ENCODE measurements around the gene DELE1. TPM values are rescaled to one million over a fixed set of nuclear protein-coding genes. Genes with fewer than 3 reads are reported as not detected.

Gene DELE1
- total RNA-seq, 1 experiment from 2014 or later = 124 TPM

DNA sequence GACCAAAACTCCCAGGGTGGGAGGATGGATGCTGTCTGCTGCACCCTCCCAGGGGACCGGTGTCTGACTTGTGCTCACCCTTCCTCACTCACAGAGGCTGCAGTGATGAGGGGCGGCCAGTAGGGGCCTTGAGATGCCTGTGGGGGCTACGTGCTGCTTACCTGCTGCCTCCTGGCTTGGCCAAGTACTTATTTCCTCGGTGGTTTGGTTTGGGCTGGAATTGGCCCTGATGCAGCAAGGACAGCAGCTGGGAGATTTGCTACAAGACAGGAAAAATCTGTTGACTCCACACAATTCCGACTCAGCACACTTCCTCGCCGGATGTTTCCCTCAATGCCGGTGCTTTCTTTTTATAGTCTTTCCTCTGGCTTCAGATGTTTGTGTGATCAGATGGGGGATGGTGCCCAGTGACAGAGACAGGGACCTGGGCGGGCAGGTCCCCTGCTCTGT is 27.7 kb downstream of the DELE1 start:
- Histone ChIP-seq H4K20me1 (ENCODE audit: insufficient read depth, low read depth, low read length) (no peaks in the 10 kb centered on the region), H3K9me2 (replicated peaks; ENCODE audit: insufficient read depth, low read length) (no peaks in the 10 kb centered on the region), H3K4me2 (ENCODE audit: low read depth, low read length, poor library complexity, severe bottlenecking) (no peak overlapping the region), H3K27me3 (ENCODE audit: low read length) (no peaks in the 10 kb centered on the region), H3K79me2 (ENCODE audit: low read length) (no peaks in the 10 kb centered on the region), H3K36me3 (ENCODE audit: insufficient read depth, low read length) (no peaks in the 10 kb centered on the region), H3K27ac (ENCODE audit: low read length) (no peak overlapping the region), H3K9me3 (ENCODE audit: low read length) (no peaks in the 10 kb centered on the region), H3K4me3 (ENCODE audit: low read length) (no peak overlapping the region), H2AFZ (ENCODE audit: low read length) (no peak overlapping the region), H3K9ac (ENCODE audit: low read length) (no peak overlapping the region), H3K4me1 (ENCODE audit: low read length) (peaks cover 8% of the 10 kb centered on the region)
- peak; percentile 80 for DNase-seq

DNA sequence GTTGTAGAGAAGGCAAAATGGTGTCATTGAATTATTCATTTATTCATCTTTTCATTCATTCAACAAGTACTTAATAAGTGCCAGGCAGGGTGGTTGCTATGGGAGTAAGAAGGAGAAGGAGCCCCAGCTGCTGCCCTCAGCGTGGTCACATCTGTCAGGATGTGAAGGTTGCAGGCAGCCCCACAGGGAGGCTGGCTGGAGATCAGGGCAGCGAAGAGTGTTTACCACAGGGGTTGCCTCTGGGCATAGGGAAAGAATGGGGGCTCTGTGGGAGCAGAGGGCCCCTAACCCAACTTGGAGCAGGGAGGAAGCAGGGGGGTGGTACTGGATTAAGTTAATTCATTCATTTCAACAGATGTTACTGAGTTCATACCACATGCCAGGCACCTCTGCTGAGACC is 28.3 kb downstream of the DELE1 start:
- H3K9me3 ChIP-seq (ENCODE audit: low read length) = no peaks in the 10 kb centered on the region
- H3K9me2 ChIP-seq (replicated peaks; ENCODE audit: insufficient read depth, low read length) = no peaks in the 10 kb centered on the region
- DNase-seq = no peak
- H3K9ac ChIP-seq (ENCODE audit: low read length) = no peak overlapping the region
- H2AFZ ChIP-seq (ENCODE audit: low read length) = no peak overlapping the region
- H3K4me1 ChIP-seq (ENCODE audit: low read length) = peaks cover 8% of the 10 kb centered on the region
- no peak overlapping the region for H3K4me3 ChIP-seq (ENCODE audit: low read length)
- no peak overlapping the region for H3K4me2 ChIP-seq (ENCODE audit: low read depth, low read length, poor library complexity, severe bottlenecking)
- no peak overlapping the region for H3K27ac ChIP-seq (ENCODE audit: low read length)
- H3K79me2 ChIP-seq (ENCODE audit: low read length) = no peaks in the 10 kb centered on the region
- H3K27me3 ChIP-seq (ENCODE audit: low read length) = no peaks in the 10 kb centered on the region
- H4K20me1 ChIP-seq (ENCODE audit: insufficient read depth, low read depth, low read length) = no peaks in the 10 kb centered on the region
- no peaks in the 10 kb centered on the region for H3K36me3 ChIP-seq (ENCODE audit: insufficient read depth, low read length)

DNA sequence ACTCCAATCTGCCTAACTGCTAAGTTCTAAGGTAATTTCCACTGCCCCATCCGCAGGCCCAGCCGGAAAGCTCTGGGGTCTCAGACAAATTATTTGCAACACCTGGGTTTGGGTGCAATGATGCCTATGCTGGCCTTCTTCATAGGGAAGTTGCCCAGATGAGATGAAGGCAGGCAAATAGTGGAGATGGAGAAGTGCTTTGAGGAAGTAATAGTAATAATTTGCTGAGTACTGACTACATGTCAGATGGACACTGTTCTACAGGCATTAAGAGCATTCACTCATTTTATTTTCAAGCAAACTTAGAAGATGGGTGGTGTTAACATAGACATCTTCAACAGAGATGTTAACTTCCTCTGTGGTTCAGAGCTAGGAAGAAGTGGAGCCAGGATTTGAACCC is 30.5 kb downstream of the DELE1 start:
- H3K4me1 ChIP-seq (ENCODE audit: low read length) = peaks cover 8% of the 10 kb centered on the region
- H2AFZ ChIP-seq (ENCODE audit: low read length) = no peak overlapping the region
- H3K4me2 ChIP-seq (ENCODE audit: low read depth, low read length, poor library complexity, severe bottlenecking) = no peak overlapping the region
- no peak overlapping the region for H3K9ac ChIP-seq (ENCODE audit: low read length)
- no peak overlapping the region for H3K4me3 ChIP-seq (ENCODE audit: low read length)
- no peaks in the 10 kb centered on the region for H3K79me2 ChIP-seq (ENCODE audit: low read length)
- no peaks in the 10 kb centered on the region for H4K20me1 ChIP-seq (ENCODE audit: insufficient read depth, low read depth, low read length)
- H3K27me3 ChIP-seq (ENCODE audit: low read length) = no peaks in the 10 kb centered on the region
- no peak overlapping the region for H3K27ac ChIP-seq (ENCODE audit: low read length)
- H3K36me3 ChIP-seq (ENCODE audit: insufficient read depth, low read length) = no peaks in the 10 kb centered on the region
- no peaks in the 10 kb centered on the region for H3K9me3 ChIP-seq (ENCODE audit: low read length)
- DNase-seq = no peak
- H3K9me2 ChIP-seq (replicated peaks; ENCODE audit: insufficient read depth, low read length) = no peaks in the 10 kb centered on the region

- Histone ChIP-seq H3K79me2 (ENCODE audit: low read length) (no peaks in the 10 kb centered on the region), H2AFZ (ENCODE audit: low read length) (no peak overlapping the region), H3K9me2 (replicated peaks; ENCODE audit: insufficient read depth, low read length) (no peaks in the 10 kb centered on the region), H3K4me3 (ENCODE audit: low read length) (no peak overlapping the region), H3K4me1 (ENCODE audit: low read length) (peaks cover 21% of the 10 kb centered on the region), H4K20me1 (ENCODE audit: insufficient read depth, low read depth, low read length) (no peaks in the 10 kb centered on the region), H3K9ac (ENCODE audit: low read length) (no peak overlapping the region), H3K27me3 (ENCODE audit: low read length) (no peaks in the 10 kb centered on the region), H3K4me2 (ENCODE audit: low read depth, low read length, poor library complexity, severe bottlenecking) (no peak overlapping the region), H3K36me3 (ENCODE audit: insufficient read depth, low read length) (no peaks in the 10 kb centered on the region), H3K27ac (ENCODE audit: low read length) (no peak overlapping the region), H3K9me3 (ENCODE audit: low read length) (no peaks in the 10 kb centered on the region)
- no peak for DNase-seq
Observed at GRCh38 chr5:141957367-141957996, 33.8 kb downstream of the DELE1 start.

GRCh38 chr5:141958113-141958512 is 34.4 kb downstream of the DELE1 start, which contains the start of gene PCDH12:
Gene PCDH12, minus strand, starts transcription at chr5:141958202. Its CDS starts 351 bp downstream, at chr5:141957851.
- no peak within 1 kb of the TSS for H3K9ac ChIP-seq (ENCODE audit: low read length)
- no peaks in the 10 kb centered on the region for H4K20me1 ChIP-seq (ENCODE audit: insufficient read depth, low read depth, low read length)
- peaks cover 21% of the 10 kb centered on the region for H3K4me1 ChIP-seq (ENCODE audit: low read length)
- no peaks in the 10 kb centered on the region for H3K79me2 ChIP-seq (ENCODE audit: low read length)
- H3K4me2 ChIP-seq (ENCODE audit: low read depth, low read length, poor library complexity, severe bottlenecking) = no peak within 1 kb of the TSS
- H3K4me3 ChIP-seq (ENCODE audit: low read length) = no peak within 1 kb of the TSS
- H3K27ac ChIP-seq (ENCODE audit: low read length) = no peak within 1 kb of the TSS
- no peaks in the 10 kb centered on the region for H3K9me3 ChIP-seq (ENCODE audit: low read length)
- H2AFZ ChIP-seq (ENCODE audit: low read length) = no peak within 1 kb of the TSS
- DNase-seq = no peak
- H3K9me2 ChIP-seq (replicated peaks; ENCODE audit: insufficient read depth, low read length) = no peaks in the 10 kb centered on the region
- H3K36me3 ChIP-seq (ENCODE audit: insufficient read depth, low read length) = no peaks in the 10 kb centered on the region
- H3K27me3 ChIP-seq (ENCODE audit: low read length) = no peaks in the 10 kb centered on the region

GRCh38 chr5:141958546-141959172 is 35.0 kb downstream of the DELE1 start:
- no peak for DNase-seq
- Histone ChIP-seq H3K4me2 (ENCODE audit: low read depth, low read length, poor library complexity, severe bottlenecking) (no peak overlapping the region), H3K27ac (ENCODE audit: low read length) (no peak overlapping the region), H4K20me1 (ENCODE audit: insufficient read depth, low read depth, low read length) (no peaks in the 10 kb centered on the region), H3K4me1 (ENCODE audit: low read length) (peaks cover 21% of the 10 kb centered on the region), H3K9me3 (ENCODE audit: low read length) (no peaks in the 10 kb centered on the region), H2AFZ (ENCODE audit: low read length) (no peak overlapping the region), H3K9ac (ENCODE audit: low read length) (no peak overlapping the region), H3K36me3 (ENCODE audit: insufficient read depth, low read length) (no peaks in the 10 kb centered on the region), H3K79me2 (ENCODE audit: low read length) (no peaks in the 10 kb centered on the region), H3K9me2 (replicated peaks; ENCODE audit: insufficient read depth, low read length) (no peaks in the 10 kb centered on the region), H3K4me3 (ENCODE audit: low read length) (no peak overlapping the region), H3K27me3 (ENCODE audit: low read length) (no peaks in the 10 kb centered on the region)

GRCh38 chr5:141960018-141960417 is 36.3 kb downstream of the DELE1 start:
- Histone ChIP-seq H3K9me2 (replicated peaks; ENCODE audit: insufficient read depth, low read length) (no peaks in the 10 kb centered on the region), H3K27me3 (ENCODE audit: low read length) (no peaks in the 10 kb centered on the region), H3K9me3 (ENCODE audit: low read length) (no peaks in the 10 kb centered on the region), H3K9ac (ENCODE audit: low read length) (no peak overlapping the region), H4K20me1 (ENCODE audit: insufficient read depth, low read depth, low read length) (no peaks in the 10 kb centered on the region), H3K79me2 (ENCODE audit: low read length) (no peaks in the 10 kb centered on the region), H3K4me3 (ENCODE audit: low read length) (no peak overlapping the region), H3K27ac (ENCODE audit: low read length) (no peak overlapping the region), H3K4me2 (ENCODE audit: low read depth, low read length, poor library complexity, severe bottlenecking) (no peak overlapping the region), H3K36me3 (ENCODE audit: insufficient read depth, low read length) (no peaks in the 10 kb centered on the region), H2AFZ (ENCODE audit: low read length) (no peak overlapping the region), H3K4me1 (ENCODE audit: low read length) (peaks cover 13% of the 10 kb centered on the region)
- peak; percentile 62 for DNase-seq

DNA sequence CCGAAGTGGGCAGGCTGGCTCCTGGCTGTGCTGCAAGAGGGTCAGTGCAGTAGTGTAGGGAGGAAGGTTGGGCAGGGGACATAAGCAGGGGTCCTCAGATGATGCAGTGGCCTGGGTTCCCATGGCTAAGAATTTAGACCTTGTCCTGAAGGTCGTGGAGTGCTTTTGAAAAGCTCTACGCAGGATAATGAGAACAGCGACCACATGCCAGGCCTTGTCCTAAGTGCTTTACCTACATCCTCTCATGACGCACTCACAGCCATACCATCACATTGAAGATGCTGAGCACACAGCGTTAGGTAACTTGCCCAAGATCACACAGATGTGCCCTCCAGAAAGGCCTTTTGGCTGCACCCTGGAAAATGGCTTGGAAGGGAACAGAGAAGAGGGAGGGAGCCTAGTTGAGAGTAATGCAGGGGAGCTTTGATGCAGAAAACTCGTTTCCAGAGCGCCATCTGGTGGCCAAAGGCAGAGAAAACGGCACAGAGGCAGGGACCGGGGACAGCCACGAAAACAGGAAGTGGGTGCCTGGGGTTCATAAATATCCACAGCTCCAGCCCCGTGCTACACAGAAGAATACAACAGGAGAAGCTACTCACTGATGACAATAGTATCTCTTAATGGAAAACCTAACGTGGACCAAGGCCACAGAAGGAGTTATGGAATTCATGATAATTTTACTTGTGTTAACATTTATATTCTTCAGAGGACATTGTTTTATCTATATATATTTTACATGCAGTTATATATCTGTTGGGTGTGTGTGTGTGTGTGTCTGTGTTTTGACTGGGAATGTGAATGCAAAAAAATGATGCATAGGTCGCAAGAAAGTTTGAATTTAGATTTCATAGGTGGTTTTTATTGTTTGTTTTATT is 37.0 kb downstream of the DELE1 start:
- Histone ChIP-seq H3K79me2 (ENCODE audit: low read length) (no peaks in the 10 kb centered on the region), H3K9me2 (replicated peaks; ENCODE audit: insufficient read depth, low read length) (no peaks in the 10 kb centered on the region), H3K36me3 (ENCODE audit: insufficient read depth, low read length) (no peaks in the 10 kb centered on the region), H3K4me2 (ENCODE audit: low read depth, low read length, poor library complexity, severe bottlenecking) (peak overlapping the region; percentile 56), H3K9me3 (ENCODE audit: low read length) (no peaks in the 10 kb centered on the region), H3K27ac (ENCODE audit: low read length) (no peak overlapping the region), H3K9ac (ENCODE audit: low read length) (peak overlapping the region; percentile 0; the same call in 1 of the 2 replicates), H2AFZ (ENCODE audit: low read length) (peak overlapping the region; percentile 10), H4K20me1 (ENCODE audit: insufficient read depth, low read depth, low read length) (no peaks in the 10 kb centered on the region), H3K4me1 (ENCODE audit: low read length) (peaks cover 13% of the 10 kb centered on the region), H3K4me3 (ENCODE audit: low read length) (no peak overlapping the region), H3K27me3 (ENCODE audit: low read length) (no peaks in the 10 kb centered on the region)
- DNase-seq = peak; percentile 96

All from Karpas-422 (cell line).